Measurements from ENCODE around the gene FERMT3.

Gene FERMT3

GRCh38 chr11:64258946-64259532, 52.5 kb downstream of the FERMT3 start:
- Histone ChIP-seq H3K36me3 (ENCODE audit: insufficient read depth, low read length) (peaks cover 23% of the 10 kb centered on the region), H2AFZ (ENCODE audit: low read length, unreplicated experiment) (no peak overlapping the region), H3K4me1 (ENCODE audit: control insufficient read depth, insufficient read depth, low read length, unreplicated experiment) (peaks cover 12% of the 10 kb centered on the region), H3K27ac (ENCODE audit: low read depth, low read length) (no peak overlapping the region), H3K27me3 (ENCODE audit: insufficient read depth, low read length) (no peaks in the 10 kb centered on the region), H3K79me2 (ENCODE audit: control insufficient read depth, insufficient read depth, low read length, unreplicated experiment) (no peaks in the 10 kb centered on the region), H3K4me3 (ENCODE audit: low read depth, low read length) (no peak overlapping the region)

- no peak overlapping the region for H3K4me3 ChIP-seq (ENCODE audit: low read depth, low read length)
- H3K27me3 ChIP-seq (ENCODE audit: insufficient read depth, low read length): no peaks in the 10 kb centered on the region
- H3K36me3 ChIP-seq (ENCODE audit: insufficient read depth, low read length): peaks cover 23% of the 10 kb centered on the region
- no peak overlapping the region for H3K27ac ChIP-seq (ENCODE audit: low read depth, low read length)
- no peak overlapping the region for H2AFZ ChIP-seq (ENCODE audit: low read length, unreplicated experiment)
- peaks cover 12% of the 10 kb centered on the region for H3K4me1 ChIP-seq (ENCODE audit: control insufficient read depth, insufficient read depth, low read length, unreplicated experiment)
- H3K79me2 ChIP-seq (ENCODE audit: control insufficient read depth, insufficient read depth, low read length, unreplicated experiment): no peaks in the 10 kb centered on the region
These were observed 53.1 kb downstream of the FERMT3 start for GRCh38 chr11:64259533-64260067.

- Histone ChIP-seq H3K4me1 (ENCODE audit: control insufficient read depth, insufficient read depth, low read length, unreplicated experiment) (peaks cover 12% of the 10 kb centered on the region), H3K27ac (ENCODE audit: low read depth, low read length) (no peak overlapping the region), H3K79me2 (ENCODE audit: control insufficient read depth, insufficient read depth, low read length, unreplicated experiment) (no peaks in the 10 kb centered on the region), H2AFZ (ENCODE audit: low read length, unreplicated experiment) (no peak overlapping the region), H3K4me3 (ENCODE audit: low read depth, low read length) (no peak overlapping the region), H3K36me3 (ENCODE audit: insufficient read depth, low read length) (peaks cover 23% of the 10 kb centered on the region), H3K27me3 (ENCODE audit: insufficient read depth, low read length) (no peaks in the 10 kb centered on the region)
These were observed 53.7 kb downstream of the FERMT3 start for GRCh38 chr11:64260147-64260708.

GRCh38 chr11:64261556-64262080, 55.1 kb downstream of the FERMT3 start:
- no peaks in the 10 kb centered on the region for H3K79me2 ChIP-seq (ENCODE audit: control insufficient read depth, insufficient read depth, low read length, unreplicated experiment)
- H3K36me3 ChIP-seq (ENCODE audit: insufficient read depth, low read length): peaks cover 19% of the 10 kb centered on the region

GRCh38 chr11:64262271-64263002, 55.9 kb downstream of the FERMT3 start:
- H3K36me3 ChIP-seq (ENCODE audit: insufficient read depth, low read length): peaks cover 18% of the 10 kb centered on the region
- H3K4me3 ChIP-seq (ENCODE audit: low read depth, low read length): no peak overlapping the region
- H3K27ac ChIP-seq (ENCODE audit: low read depth, low read length): no peak overlapping the region
- H3K27me3 ChIP-seq (ENCODE audit: insufficient read depth, low read length): no peaks in the 10 kb centered on the region
- peaks cover 12% of the 10 kb centered on the region for H3K4me1 ChIP-seq (ENCODE audit: control insufficient read depth, insufficient read depth, low read length, unreplicated experiment)
- H3K79me2 ChIP-seq (ENCODE audit: control insufficient read depth, insufficient read depth, low read length, unreplicated experiment): no peaks in the 10 kb centered on the region
- H2AFZ ChIP-seq (ENCODE audit: low read length, unreplicated experiment): no peak overlapping the region

More at GRCh38 chr11:64261556-64262080, 55.1 kb downstream of the FERMT3 start:
- H3K27me3 ChIP-seq (ENCODE audit: insufficient read depth, low read length): no peaks in the 10 kb centered on the region
- no peak overlapping the region for H3K27ac ChIP-seq (ENCODE audit: low read depth, low read length)
- no peak overlapping the region for H2AFZ ChIP-seq (ENCODE audit: low read length, unreplicated experiment)
- no peak overlapping the region for H3K4me3 ChIP-seq (ENCODE audit: low read depth, low read length)
- H3K4me1 ChIP-seq (ENCODE audit: control insufficient read depth, insufficient read depth, low read length, unreplicated experiment): peaks cover 12% of the 10 kb centered on the region

- no peak overlapping the region for H3K27ac ChIP-seq (ENCODE audit: low read depth, low read length)
These were observed 56.8 kb downstream of the FERMT3 start for GRCh38 chr11:64263021-64263946.

GRCh38 chr11:64263947-64264317, 57.4 kb downstream of the FERMT3 start:
- Histone ChIP-seq H3K27ac (ENCODE audit: low read depth, low read length) (no peak overlapping the region), H3K27me3 (ENCODE audit: insufficient read depth, low read length) (no peaks in the 10 kb centered on the region), H3K4me3 (ENCODE audit: low read depth, low read length) (no peak overlapping the region), H3K36me3 (ENCODE audit: insufficient read depth, low read length) (peaks cover 18% of the 10 kb centered on the region), H3K79me2 (ENCODE audit: control insufficient read depth, insufficient read depth, low read length, unreplicated experiment) (no peaks in the 10 kb centered on the region), H3K4me1 (ENCODE audit: control insufficient read depth, insufficient read depth, low read length, unreplicated experiment) (peaks cover 26% of the 10 kb centered on the region), H2AFZ (ENCODE audit: low read length, unreplicated experiment) (no peak overlapping the region)

More at GRCh38 chr11:64263021-64263946, 56.8 kb downstream of the FERMT3 start:
- peaks cover 19% of the 10 kb centered on the region for H3K4me1 ChIP-seq (ENCODE audit: control insufficient read depth, insufficient read depth, low read length, unreplicated experiment)
- no peaks in the 10 kb centered on the region for H3K27me3 ChIP-seq (ENCODE audit: insufficient read depth, low read length)
- no peaks in the 10 kb centered on the region for H3K79me2 ChIP-seq (ENCODE audit: control insufficient read depth, insufficient read depth, low read length, unreplicated experiment)
- no peak overlapping the region for H2AFZ ChIP-seq (ENCODE audit: low read length, unreplicated experiment)
- H3K4me3 ChIP-seq (ENCODE audit: low read depth, low read length): no peak overlapping the region
- peaks cover 18% of the 10 kb centered on the region for H3K36me3 ChIP-seq (ENCODE audit: insufficient read depth, low read length)

GRCh38 chr11:64264371-64264852, 57.9 kb downstream of the FERMT3 start:
- H3K27me3 ChIP-seq (ENCODE audit: insufficient read depth, low read length): no peaks in the 10 kb centered on the region
- no peak overlapping the region for H3K27ac ChIP-seq (ENCODE audit: low read depth, low read length)
- no peak overlapping the region for H2AFZ ChIP-seq (ENCODE audit: low read length, unreplicated experiment)
- H3K79me2 ChIP-seq (ENCODE audit: control insufficient read depth, insufficient read depth, low read length, unreplicated experiment): no peaks in the 10 kb centered on the region
- peaks cover 16% of the 10 kb centered on the region for H3K36me3 ChIP-seq (ENCODE audit: insufficient read depth, low read length)
- H3K4me1 ChIP-seq (ENCODE audit: control insufficient read depth, insufficient read depth, low read length, unreplicated experiment): peaks cover 29% of the 10 kb centered on the region
- H3K4me3 ChIP-seq (ENCODE audit: low read depth, low read length): no peak overlapping the region

GRCh38 chr11:64265176-64266160, 58.9 kb downstream of the FERMT3 start:
- no peak overlapping the region for H3K4me3 ChIP-seq (ENCODE audit: low read depth, low read length)
- no peaks in the 10 kb centered on the region for H3K27me3 ChIP-seq (ENCODE audit: insufficient read depth, low read length)
- H3K4me1 ChIP-seq (ENCODE audit: control insufficient read depth, insufficient read depth, low read length, unreplicated experiment): peaks cover 29% of the 10 kb centered on the region
- H2AFZ ChIP-seq (ENCODE audit: low read length, unreplicated experiment): no peak overlapping the region
- no peaks in the 10 kb centered on the region for H3K79me2 ChIP-seq (ENCODE audit: control insufficient read depth, insufficient read depth, low read length, unreplicated experiment)
- peaks cover 8% of the 10 kb centered on the region; the same call in 1 of the 2 replicates for H3K36me3 ChIP-seq (ENCODE audit: insufficient read depth, low read length)
- no peak overlapping the region for H3K27ac ChIP-seq (ENCODE audit: low read depth, low read length)
